HG03432 (cell line): Measurements from ENCODE around the gene RABGAP1L.
"Not testable (repeated sequence)": the region's sequence is repeated elsewhere in the genome, so short reads cannot be mapped to it uniquely, and the experiment has no call there.

ENCODE experiments used
- ATAC-seq: cut with Tn5 transposase; IDR thresholded peaks from one replicate; pipeline ENCODE4 v1.9.1; 2021; ENCODE audit warnings: mild to moderate bottlenecking, moderate library complexity; ENCODE audit not compliant: unreplicated experiment

Gene RABGAP1L

GRCh38 chr1:174286042-174286441 is 126.7 kb downstream of the RABGAP1L start:
- ATAC-seq = no peak

GRCh38 chr1:174289644-174290310 is 130.5 kb downstream of the RABGAP1L start:
- no peak for ATAC-seq

GRCh38 chr1:174291059-174291458 is 131.7 kb downstream of the RABGAP1L start:
- no peak for ATAC-seq

- ATAC-seq = no peak
These were observed 137.0 kb downstream of the RABGAP1L start for GRCh38 chr1:174296309-174296708.

GRCh38 chr1:174297351-174297750 is 138.0 kb downstream of the RABGAP1L start:
- ATAC-seq = no peak

- no peak for ATAC-seq
These were observed 142.2 kb downstream of the RABGAP1L start for GRCh38 chr1:174301295-174302077.

- ATAC-seq = no peak
These were observed 149.3 kb downstream of the RABGAP1L start for GRCh38 chr1:174308604-174309003.

GRCh38 chr1:174309490-174309889 is 150.2 kb downstream of the RABGAP1L start:
- no peak for ATAC-seq

GRCh38 chr1:174314433-174314832 is 155.1 kb downstream of the RABGAP1L start:
- no peak for ATAC-seq

GRCh38 chr1:174315239-174315638 is 155.9 kb downstream of the RABGAP1L start:
- ATAC-seq = no peak

GRCh38 chr1:174320897-174321296 is 161.6 kb downstream of the RABGAP1L start:
- not testable (repeated sequence) for ATAC-seq

GRCh38 chr1:174322202-174322862 is 163.0 kb downstream of the RABGAP1L start:
- no peak for ATAC-seq

GRCh38 chr1:174324493-174324892 is 165.2 kb downstream of the RABGAP1L start:
- no peak for ATAC-seq

GRCh38 chr1:174324939-174325338 is 165.6 kb downstream of the RABGAP1L start:
- no peak for ATAC-seq

- ATAC-seq = no peak
These were observed 167.0 kb downstream of the RABGAP1L start for GRCh38 chr1:174326278-174326677.

GRCh38 chr1:174333437-174333836 is 174.1 kb downstream of the RABGAP1L start:
- ATAC-seq = no peak

- no peak for ATAC-seq
These were observed 177.8 kb downstream of the RABGAP1L start for GRCh38 chr1:174337000-174337681.

- not testable (repeated sequence) for ATAC-seq
These were observed 181.1 kb downstream of the RABGAP1L start for GRCh38 chr1:174340404-174340803.

GRCh38 chr1:174344162-174344561 is 184.8 kb downstream of the RABGAP1L start:
- ATAC-seq = peak; percentile 94

GRCh38 chr1:174352117-174352516 is 192.8 kb downstream of the RABGAP1L start:
- no peak for ATAC-seq
